GM10266 (cell line): ENCODE results near the gene ACBD4.

Source experiments
- DNase-seq: peaks from one replicate; pipeline ENCODE4 v3.0.0; 2012; ENCODE audit errors: extremely low spot score
- TF ChIP-seq, protein P1 (sequence below): IDR thresholded peaks from 2 replicates; pipeline ENCODE4 v1.5.1; 2012; ENCODE audit warnings: mild to moderate bottlenecking, low read depth; ENCODE audit not compliant: control insufficient read depth, insufficient read depth; ENCODE audit errors: missing control alignments

ACBD4 gene

GRCh38 chr17:45172232-45172540, 36.7 kb downstream of the ACBD4 start:
- TF ChIP-seq, protein P1, sequence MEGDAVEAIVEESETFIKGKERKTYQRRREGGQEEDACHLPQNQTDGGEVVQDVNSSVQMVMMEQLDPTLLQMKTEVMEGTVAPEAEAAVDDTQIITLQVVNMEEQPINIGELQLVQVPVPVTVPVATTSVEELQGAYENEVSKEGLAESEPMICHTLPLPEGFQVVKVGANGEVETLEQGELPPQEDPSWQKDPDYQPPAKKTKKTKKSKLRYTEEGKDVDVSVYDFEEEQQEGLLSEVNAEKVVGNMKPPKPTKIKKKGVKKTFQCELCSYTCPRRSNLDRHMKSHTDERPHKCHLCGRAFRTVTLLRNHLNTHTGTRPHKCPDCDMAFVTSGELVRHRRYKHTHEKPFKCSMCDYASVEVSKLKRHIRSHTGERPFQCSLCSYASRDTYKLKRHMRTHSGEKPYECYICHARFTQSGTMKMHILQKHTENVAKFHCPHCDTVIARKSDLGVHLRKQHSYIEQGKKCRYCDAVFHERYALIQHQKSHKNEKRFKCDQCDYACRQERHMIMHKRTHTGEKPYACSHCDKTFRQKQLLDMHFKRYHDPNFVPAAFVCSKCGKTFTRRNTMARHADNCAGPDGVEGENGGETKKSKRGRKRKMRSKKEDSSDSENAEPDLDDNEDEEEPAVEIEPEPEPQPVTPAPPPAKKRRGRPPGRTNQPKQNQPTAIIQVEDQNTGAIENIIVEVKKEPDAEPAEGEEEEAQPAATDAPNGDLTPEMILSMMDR: no peak
- DNase-seq: no peak

GRCh38 chr17:45172541-45173286, 37.2 kb downstream of the ACBD4 start:
- DNase-seq: peak; percentile 44
- TF ChIP-seq, protein P1: no peak

DNA sequence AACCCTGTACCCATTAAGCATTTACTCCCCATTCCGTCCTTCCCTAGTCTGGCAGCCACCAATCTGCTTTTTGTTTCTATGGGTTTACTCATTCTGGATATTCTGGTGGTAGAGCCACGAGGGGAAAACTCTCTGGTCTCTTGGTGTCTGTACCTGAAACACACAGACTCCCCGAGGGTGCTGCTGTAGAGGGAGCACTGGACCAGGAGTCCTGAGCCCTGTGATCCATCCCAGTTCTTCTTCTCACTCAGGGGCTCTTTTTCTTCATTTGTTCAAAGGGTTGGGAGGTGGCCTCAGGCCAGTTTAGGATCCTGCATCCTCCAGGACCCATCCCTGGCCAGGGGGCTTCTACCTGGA, 40.2 kb downstream of the ACBD4 start:
- TF ChIP-seq, protein P1: no peak
- DNase-seq: no peak

DNA sequence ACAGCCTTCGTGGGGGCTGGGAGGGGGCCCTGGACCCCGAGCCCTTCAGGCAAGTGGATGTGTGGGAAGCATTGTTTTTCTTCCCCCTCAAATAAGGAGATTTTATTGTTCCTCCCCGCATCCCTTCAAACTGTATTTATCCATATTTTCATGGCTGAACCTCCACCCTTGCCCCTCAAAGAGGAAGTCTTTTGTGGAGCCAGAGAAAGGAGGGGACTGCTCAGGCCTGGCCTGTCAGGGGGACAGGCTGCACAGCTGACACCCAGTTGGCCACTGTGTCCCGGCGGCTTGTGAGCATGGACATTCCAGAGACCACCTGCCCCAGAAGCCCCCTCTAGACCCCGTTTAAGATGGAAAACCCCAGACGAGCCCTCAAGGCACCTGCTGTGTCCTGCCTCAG, 42.1 kb downstream of the ACBD4 start:
- TF ChIP-seq, protein P1: no peak
- DNase-seq: no peak

DNA sequence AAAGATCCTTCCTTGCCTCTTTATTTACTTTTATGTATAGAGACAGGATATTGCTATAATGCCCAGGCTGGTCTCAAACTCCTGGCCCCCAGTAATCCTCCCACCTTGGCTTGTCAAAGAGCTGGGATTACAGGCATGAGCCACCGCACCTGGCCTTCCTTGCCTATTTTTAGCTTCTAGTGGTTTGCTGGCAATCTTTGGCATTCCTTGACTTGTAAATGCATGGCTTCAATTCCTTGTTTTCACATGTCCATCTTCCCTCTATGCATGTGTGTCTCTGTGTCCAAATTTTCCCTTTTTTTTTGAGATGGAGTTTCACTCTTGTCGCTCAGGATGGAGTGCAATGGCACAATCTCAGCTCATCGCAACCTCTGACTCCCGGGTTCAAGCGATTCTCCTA, 48.7 kb downstream of the ACBD4 start:
- TF ChIP-seq, protein P1: no peak
- no peak for DNase-seq

DNA sequence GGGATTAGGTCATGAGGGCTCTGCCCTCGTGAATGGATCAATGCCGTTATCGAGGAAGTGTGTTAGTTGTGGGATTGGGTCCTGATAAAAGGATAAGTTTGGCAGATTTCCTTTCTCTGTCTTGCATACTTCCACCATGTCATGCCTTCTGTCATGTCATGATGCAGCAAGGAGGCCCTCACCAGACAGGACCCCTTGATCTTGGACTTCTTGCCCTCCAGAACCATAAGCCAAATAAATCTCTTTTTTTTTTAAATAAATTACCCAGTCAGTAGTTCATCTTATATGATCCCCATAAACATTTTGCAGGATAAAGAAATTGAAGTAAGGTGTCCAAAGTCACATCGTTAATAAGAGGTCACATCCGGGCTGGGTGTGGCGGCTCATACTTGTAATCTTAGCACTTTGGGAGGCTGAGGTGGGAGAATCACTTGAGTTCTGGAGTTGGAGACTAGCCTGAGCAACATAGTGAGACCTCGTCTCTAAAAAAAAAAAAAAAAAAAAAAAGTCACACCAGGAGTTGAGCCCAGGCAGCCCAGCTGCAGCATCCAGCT, 51.4 kb downstream of the ACBD4 start:
- TF ChIP-seq, protein P1: no peak
- no peak for DNase-seq

DNA sequence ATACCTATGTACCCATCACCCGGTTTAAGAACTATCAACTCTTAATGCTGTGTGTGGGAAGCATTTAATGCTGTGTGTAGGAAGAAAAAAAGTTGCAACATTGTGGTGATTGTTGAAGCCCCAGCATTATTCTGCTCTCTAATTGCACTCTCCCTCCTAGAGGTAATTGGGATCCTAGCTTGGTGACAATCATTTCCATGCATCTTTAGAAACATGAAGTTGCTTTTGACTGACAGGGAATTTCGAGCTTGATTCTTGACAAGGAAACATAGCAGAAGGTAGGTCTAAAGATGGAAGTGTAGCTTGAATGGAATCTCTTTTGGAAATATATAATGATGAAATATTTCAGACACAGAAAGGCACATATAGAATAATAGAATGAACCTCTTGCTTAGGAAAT, 53.5 kb downstream of the ACBD4 start:
- TF ChIP-seq, protein P1: no peak
- DNase-seq: no peak
